Lung (tissue), 13 donors: ENCODE measurements around the gene NUDT17. TPM values are rescaled to one million over a fixed set of nuclear protein-coding genes. Genes with fewer than 3 reads are reported as not detected.

Source experiments
- ATAC-seq: fragments of 200-7000 bp; cut with Tn5 transposase; one replicate; pipeline ENCODE4 v1.9.1; 2020; ENCODE audit warnings: moderate number of reproducible peaks; ENCODE audit not compliant: insufficient read depth, low FRiP score
- DNase-seq, 3 donors: peaks; one replicate each; pipeline ENCODE4 v3.0.0-alpha.2; 2013 to 2017
- H3K27ac ChIP-seq, 2 donors: one replicate each; pipeline ENCODE4 v1.5.1; 2013; ENCODE audit warnings: mild to moderate bottlenecking in 2 of 2, moderate library complexity in 2 of 2, control low read depth in 1 of 2, inconsistent platforms in 1 of 2, low read depth in 1 of 2, low read length in 1 of 2
- H3K27me3 ChIP-seq, 3 donors: one replicate each; pipeline ENCODE4 v1.5.1; 2013; ENCODE audit warnings: low read length in 2 of 3; ENCODE audit not compliant: control insufficient read depth in 3 of 3, insufficient read depth in 3 of 3
- H3K36me3 ChIP-seq, 4 donors: one replicate each; pipeline ENCODE4 v1.5.1; 2013; ENCODE audit warnings: low read length in 4 of 4, mild to moderate bottlenecking in 1 of 4, moderate library complexity in 1 of 4; ENCODE audit not compliant: control insufficient read depth in 4 of 4, insufficient read depth in 4 of 4
- H3K4me1 ChIP-seq, 5 donors: one replicate each; pipeline ENCODE4 v1.5.1; 2013; ENCODE audit warnings: low read length in 5 of 5, mild to moderate bottlenecking in 2 of 5, moderate library complexity in 1 of 5; ENCODE audit not compliant: control insufficient read depth in 5 of 5, insufficient read depth in 5 of 5
- H3K4me3 ChIP-seq: one replicate; pipeline ENCODE4 v1.5.1; 2013; ENCODE audit warnings: mild to moderate bottlenecking, control low read depth, moderate library complexity
- H3K9ac ChIP-seq, 2 donors: one replicate each; pipeline ENCODE4 v1.5.1; 2013; ENCODE audit warnings: low read length in 2 of 2, control low read depth in 1 of 2; ENCODE audit not compliant: insufficient read depth in 1 of 2
- H3K9me3 ChIP-seq, 4 donors: one replicate each; pipeline ENCODE4 v1.5.1; 2013; ENCODE audit warnings: low read length in 3 of 4, mild to moderate bottlenecking in 1 of 4, moderate library complexity in 1 of 4; ENCODE audit not compliant: control insufficient read depth in 4 of 4, insufficient read depth in 3 of 4
- CTCF ChIP-seq: IDR thresholded peaks from 2 replicates; pipeline ENCODE4 v1.5.1; 2012; ENCODE audit warnings: mild to moderate bottlenecking; ENCODE audit errors: control extremely low read depth, extremely low read depth
- WGBS, 2 donors: extraction: QIAGEN DNeasy Blood & Tissue Kit; methylation state at CpG; one replicate each; pipeline ENCODE4 v1.1.7; 2013; 5-methylcytosine and 5-hydroxymethylcytosine counted together
- polyA plus RNA-seq, 2 donors: library from polyadenylated mRNA; stranded (reverse); fragments of 200-250 nt; gene quantifications; one replicate each; pipeline ENCODE4 v1.2.1, GENCODE V29; 2013
- small RNA-seq: library from RNA; depleted of rRNA; stranded (forward); fragments of <200 nt; gene quantifications from one replicate; pipeline ENCODE3, GENCODE V24; 2014; ENCODE audit warnings: low replicate concordance
- total RNA-seq, 2 donors: library from RNA; depleted of rRNA in 1 of 2; stranded (reverse); fragments of >200 nt in 1 of 2; gene quantifications; one replicate each; pipeline ENCODE4 v1.2.1, GENCODE V29; 2014 to 2021
- donor health status: control.
- donor health status: control.
- donor health status: Bipolar disorder and iron deficiency.
- donor health status: healthy.
- donor health status: DM: yes; HTN: yes; CAD: no.

The NUDT17 gene
- total and polyA plus RNA-seq, 4 donors, result 1.6 to 6.2 (median 3.5) TPM

DNA sequence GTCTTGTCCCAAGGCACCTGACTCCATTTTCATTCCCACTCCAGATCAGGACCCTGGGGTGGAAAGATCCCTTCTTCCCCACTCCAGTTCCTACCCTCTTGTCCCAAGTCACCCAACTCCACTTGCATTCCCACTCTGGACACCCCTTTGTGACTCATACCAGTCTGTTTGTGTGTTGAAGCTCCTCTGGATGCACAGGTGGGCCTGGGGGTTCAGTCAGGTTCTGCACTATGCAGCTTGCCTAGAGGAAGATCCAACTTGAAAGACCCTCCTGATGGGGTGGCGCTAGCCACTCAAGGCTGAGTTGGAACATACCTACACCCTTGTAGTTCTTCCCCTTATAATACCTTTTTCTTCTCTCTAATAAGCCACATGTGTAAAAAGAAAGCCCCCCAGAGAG lies 50.0 kb downstream of the NUDT17 start:
- no peak for TF ChIP-seq CTCF
- peaks cover 3 to 19% (median 10%) of the 10 kb centered on the region in 5 donors for H3K4me1 ChIP-seq
- no peak for DNase-seq
- H3K27me3 ChIP-seq, result no peaks in the 10 kb centered on the region
- no peak overlapping the region for H3K27ac ChIP-seq
- H3K9me3 ChIP-seq, result no peaks in the 10 kb centered on the region
- ATAC-seq, result no peak
- H3K4me3 ChIP-seq, result no peak overlapping the region
- WGBS, 2 donors, result 96 to 98% methylated on average over 1 of the region's 1 CpG
- peaks cover 0 to 11% (median 0%) of the 10 kb centered on the region in 4 donors for H3K36me3 ChIP-seq
- no peak overlapping the region for H3K9ac ChIP-seq

DNA sequence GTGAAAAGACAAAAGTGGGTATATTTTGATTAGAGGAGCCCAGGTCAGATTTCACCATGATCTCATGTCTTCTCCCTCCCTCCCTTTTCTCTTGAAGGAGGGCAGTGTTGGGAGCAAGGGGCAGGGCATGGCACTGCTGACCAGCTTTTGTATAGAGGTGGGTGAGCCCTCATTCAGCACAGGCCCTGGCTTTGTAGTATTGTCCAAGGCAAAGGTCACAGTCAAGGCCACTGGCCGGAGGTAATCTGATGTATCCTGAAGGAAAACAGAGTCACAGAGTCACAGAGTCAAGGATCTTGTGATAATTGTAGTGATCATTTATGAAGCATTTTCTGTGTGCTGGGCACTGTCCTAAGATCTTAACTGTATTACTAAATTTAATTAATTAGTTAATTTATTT lies 52.5 kb downstream of the NUDT17 start:
- no peak overlapping the region for H3K9ac ChIP-seq
- no peaks in the 10 kb centered on the region for H3K9me3 ChIP-seq
- no peaks in the 10 kb centered on the region for H3K27me3 ChIP-seq
- DNase-seq (no peak), ATAC-seq (no peak)
- WGBS, 2 donors, result 91 to 100% methylated on average over 1 of the region's 1 CpG
- peaks cover 0 to 14% (median 0%) of the 10 kb centered on the region in 4 donors for H3K36me3 ChIP-seq
- no peak overlapping the region for H3K27ac ChIP-seq
- no peak overlapping the region for H3K4me3 ChIP-seq
- H3K4me1 ChIP-seq, result peaks cover 0 to 4% (median 1%) of the 10 kb centered on the region in 5 donors
- no peak for TF ChIP-seq CTCF

Small RNA genes within 50 kb of the gene (small RNA-seq; reads per million reads assigned to genes)
- gene MIR6736, result not detected

Other genes starting within 250 kb of the NUDT17 start
- gene GPR89A, start 237.6 kb upstream of the NUDT17 start, total RNA-seq, result 10 to 100 TPM; 16.7 to 31.1 TPM
- gene GPR89A, start 237.6 kb upstream of the NUDT17 start, polyA plus RNA-seq, result 10 to 100 TPM; 11.0 to 11.7 TPM
- under 1 TPM; 0.25 to 0.57 TPM for gene PDZK1, start 138.3 kb upstream of the NUDT17 start, total RNA-seq
- gene PDZK1, start 138.3 kb upstream of the NUDT17 start, polyA plus RNA-seq, result under 1 TPM; 0.14 to 0.28 TPM
- gene CD160, start 126.1 kb upstream of the NUDT17 start, total RNA-seq, result under 1 TPM; 0.21 to 0.63 TPM
- under 1 TPM; 0.41 to 0.62 TPM for gene CD160, start 126.1 kb upstream of the NUDT17 start, polyA plus RNA-seq
- 10 to 100 TPM; 14.7 to 21.6 TPM for gene RNF115, start 21.5 kb upstream of the NUDT17 start, total RNA-seq
- gene RNF115, start 21.5 kb upstream of the NUDT17 start, polyA plus RNA-seq, result 1 to 10 TPM; 4.4 to 8.3 TPM
- 10 to 100 TPM; 25.0 to 26.3 TPM for gene POLR3C, start 21.4 kb upstream of the NUDT17 start, total RNA-seq
- 10 to 100 TPM; 14.1 to 17.2 TPM for gene POLR3C, start 21.4 kb upstream of the NUDT17 start, polyA plus RNA-seq
- gene PIAS3, start 13.5 kb downstream of the NUDT17 start, total RNA-seq, result 10 to 100 TPM; 23.5 to 54.9 TPM
- gene PIAS3, start 13.5 kb downstream of the NUDT17 start, polyA plus RNA-seq, result 10 to 100 TPM; 26.4 to 32.1 TPM
- 1 to 10 TPM; 3.4 to 3.7 TPM for gene ANKRD35, start 40.2 kb downstream of the NUDT17 start, total RNA-seq
- gene ANKRD35, start 40.2 kb downstream of the NUDT17 start, polyA plus RNA-seq, result 1 to 10 TPM; 2.0 to 2.1 TPM
- gene ITGA10, start 64.4 kb downstream of the NUDT17 start, total RNA-seq, result 10 to 100 TPM in 1 of 2 donors, 1 to 10 TPM in 1; 5.2 to 23.3 TPM
- 10 to 100 TPM in 1 of 2 donors, 1 to 10 TPM in 1; 6.7 to 15.7 TPM for gene ITGA10, start 64.4 kb downstream of the NUDT17 start, polyA plus RNA-seq
- gene PEX11B, start 73.1 kb downstream of the NUDT17 start, total RNA-seq, result 10 to 100 TPM; 24.6 to 28.6 TPM
- 10 to 100 TPM; 25.0 to 29.6 TPM for gene PEX11B, start 73.1 kb downstream of the NUDT17 start, polyA plus RNA-seq
- 100 to 1,000 TPM; 106 to 128 TPM for gene RBM8A, start 81.9 kb downstream of the NUDT17 start, total RNA-seq
- gene RBM8A, start 81.9 kb downstream of the NUDT17 start, polyA plus RNA-seq, result 100 to 1,000 TPM; 121 to 152 TPM
- 10 to 100 TPM; 29.7 to 30.9 TPM for gene LIX1L, start 112.4 kb downstream of the NUDT17 start, total RNA-seq
- 1 to 10 TPM; 7.0 to 8.0 TPM for gene LIX1L, start 112.4 kb downstream of the NUDT17 start, polyA plus RNA-seq
- 1 to 10 TPM in 1 of 2 donors, under 1 TPM in 1; 0.06 to 1.0 TPM for gene ANKRD34A, start 118.9 kb downstream of the NUDT17 start, total RNA-seq
- gene ANKRD34A, start 118.9 kb downstream of the NUDT17 start, polyA plus RNA-seq, result under 1 TPM; 0.45 to 0.47 TPM
- gene POLR3GL, start 119.1 kb downstream of the NUDT17 start, total RNA-seq, result 10 to 100 TPM in 1 of 2 donors, 1 to 10 TPM in 1; 9.4 to 21.3 TPM
- 10 to 100 TPM; 33.4 to 34.3 TPM for gene POLR3GL, start 119.1 kb downstream of the NUDT17 start, polyA plus RNA-seq
- gene TXNIP, start 150.9 kb downstream of the NUDT17 start, total RNA-seq, result 1,000 to 10,000 TPM in 1 of 2 donors, 100 to 1,000 TPM in 1; 556 to 1,810 TPM
- 100 to 1,000 TPM; 178 to 850 TPM for gene TXNIP, start 150.9 kb downstream of the NUDT17 start, polyA plus RNA-seq
- gene HJV, start 176.1 kb downstream of the NUDT17 start, total RNA-seq, result not detected
- gene HJV, start 176.1 kb downstream of the NUDT17 start, polyA plus RNA-seq, result not detected